ENCODE results near the gene PITRM1. TPM values are rescaled to one million over a fixed set of nuclear protein-coding genes. Genes with fewer than 3 reads are reported as not detected.

Gene PITRM1
- total and polyA plus RNA-seq, 8 donors: 68.1 to 85.6 (median 71.8) TPM

DNA sequence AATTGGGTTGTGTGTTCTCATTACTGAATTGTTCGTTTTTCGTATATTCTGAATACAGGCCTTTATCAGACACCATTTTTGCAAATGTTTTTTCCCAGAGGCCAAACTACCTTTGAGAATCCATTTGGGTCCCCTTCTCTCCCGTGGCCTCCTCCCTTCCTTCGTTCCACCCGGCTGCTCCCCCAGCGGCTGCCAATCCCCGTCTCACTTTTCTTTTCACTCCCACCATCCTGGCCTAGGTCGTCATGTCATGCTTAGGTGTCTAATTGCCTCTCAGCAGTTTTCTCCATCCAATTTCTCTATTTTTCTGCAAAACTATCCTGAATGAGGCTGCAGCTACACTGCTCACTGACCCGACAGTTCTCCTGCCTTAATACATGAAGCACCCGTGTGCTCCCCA is 17.9 kb downstream of the PITRM1 start:
- no peaks in the 10 kb centered on the region for H3K27me3 ChIP-seq
- TF ChIP-seq, protein P1, sequence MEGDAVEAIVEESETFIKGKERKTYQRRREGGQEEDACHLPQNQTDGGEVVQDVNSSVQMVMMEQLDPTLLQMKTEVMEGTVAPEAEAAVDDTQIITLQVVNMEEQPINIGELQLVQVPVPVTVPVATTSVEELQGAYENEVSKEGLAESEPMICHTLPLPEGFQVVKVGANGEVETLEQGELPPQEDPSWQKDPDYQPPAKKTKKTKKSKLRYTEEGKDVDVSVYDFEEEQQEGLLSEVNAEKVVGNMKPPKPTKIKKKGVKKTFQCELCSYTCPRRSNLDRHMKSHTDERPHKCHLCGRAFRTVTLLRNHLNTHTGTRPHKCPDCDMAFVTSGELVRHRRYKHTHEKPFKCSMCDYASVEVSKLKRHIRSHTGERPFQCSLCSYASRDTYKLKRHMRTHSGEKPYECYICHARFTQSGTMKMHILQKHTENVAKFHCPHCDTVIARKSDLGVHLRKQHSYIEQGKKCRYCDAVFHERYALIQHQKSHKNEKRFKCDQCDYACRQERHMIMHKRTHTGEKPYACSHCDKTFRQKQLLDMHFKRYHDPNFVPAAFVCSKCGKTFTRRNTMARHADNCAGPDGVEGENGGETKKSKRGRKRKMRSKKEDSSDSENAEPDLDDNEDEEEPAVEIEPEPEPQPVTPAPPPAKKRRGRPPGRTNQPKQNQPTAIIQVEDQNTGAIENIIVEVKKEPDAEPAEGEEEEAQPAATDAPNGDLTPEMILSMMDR (IDR thresholded peaks at IDR 0.05): no peak
- H3K4me1 ChIP-seq: no peaks in the 10 kb centered on the region
- H3K36me3 ChIP-seq: peaks cover 4 to 98% of the 10 kb centered on the region in 2 donors
- DNase-seq: no peak
- ATAC-seq: no peak
- H3K4me3 ChIP-seq: no peak overlapping the region
- no peak overlapping the region for H3K27ac ChIP-seq
- no peaks in the 10 kb centered on the region for H3K9me3 ChIP-seq
- intact Hi-C loops (cut with DNase I): no loop called here

DNA sequence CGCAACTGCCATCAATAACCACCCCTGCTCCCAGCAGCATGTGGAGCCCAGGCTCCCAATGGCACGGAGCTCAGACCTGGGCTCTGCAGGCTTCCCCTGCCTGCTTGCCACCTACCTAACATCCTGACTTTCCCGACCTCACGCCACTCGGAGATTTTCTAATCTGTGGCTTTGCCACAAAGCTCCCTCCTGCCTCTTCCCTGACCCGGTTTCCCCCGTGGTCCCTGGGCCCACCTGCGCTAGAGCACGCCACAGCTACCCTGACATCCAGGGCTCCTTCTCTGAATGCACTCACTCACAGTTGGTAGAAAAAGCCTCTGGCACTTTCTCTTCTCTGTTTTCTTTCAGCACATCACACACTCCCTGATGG is 20.0 kb downstream of the PITRM1 start:
- no peak overlapping the region for H3K4me3 ChIP-seq
- ATAC-seq (no peak), DNase-seq (peak in 1 of 4 donors; percentile 47)
- no peak overlapping the region for H3K27ac ChIP-seq
- H3K36me3 ChIP-seq: peaks cover 4 to 98% of the 10 kb centered on the region in 2 donors
- H3K27me3 ChIP-seq: no peaks in the 10 kb centered on the region
- intact Hi-C loops (cut with DNase I): no loop called here
- H3K9me3 ChIP-seq: no peaks in the 10 kb centered on the region
- no peaks in the 10 kb centered on the region for H3K4me1 ChIP-seq
- TF ChIP-seq, protein P1 (IDR thresholded peaks at IDR 0.05): no peak

DNA sequence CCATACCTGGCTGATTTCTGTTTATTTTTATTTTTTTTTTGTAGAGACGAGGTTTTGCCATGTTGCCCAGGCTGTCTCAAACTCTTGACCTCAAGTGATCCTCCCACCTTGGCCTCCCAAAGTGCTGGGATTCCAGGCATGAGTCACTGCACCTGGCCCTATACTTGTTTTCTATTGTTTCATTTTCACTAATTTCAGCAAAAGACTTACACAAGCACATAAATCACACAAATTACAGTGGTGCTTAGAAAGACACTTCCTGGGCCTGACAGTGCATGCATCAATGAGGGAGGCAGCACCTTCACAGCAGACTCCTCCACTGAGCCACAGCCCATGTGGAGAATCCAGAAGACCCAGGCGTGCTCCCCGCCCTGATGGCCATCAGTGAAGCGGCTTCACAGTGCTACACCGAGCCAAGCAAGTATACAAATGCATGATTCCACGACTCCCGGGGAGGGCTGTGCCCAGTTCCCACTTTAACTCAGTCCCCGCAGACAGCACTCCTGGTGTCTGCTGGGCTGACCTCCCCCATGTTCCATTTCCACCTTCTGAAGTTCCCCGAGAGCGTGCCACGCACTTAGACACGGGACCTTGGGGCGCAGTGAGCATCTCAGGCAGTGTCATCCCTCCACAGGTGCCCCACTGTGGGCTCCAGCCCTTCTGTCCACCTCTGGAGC is 20.6 kb downstream of the PITRM1 start:
- H3K27me3 ChIP-seq: no peaks in the 10 kb centered on the region
- ATAC-seq: no peak
- peaks cover 4 to 100% of the 10 kb centered on the region in 2 donors for H3K36me3 ChIP-seq
- H3K4me1 ChIP-seq: no peaks in the 10 kb centered on the region
- peak in 1 of 4 donors; percentile 52 for DNase-seq
- H3K9me3 ChIP-seq: no peaks in the 10 kb centered on the region
- H3K27ac ChIP-seq: no peak overlapping the region
- no peak overlapping the region for H3K4me3 ChIP-seq
- intact Hi-C loops (cut with DNase I): no loop called here
- TF ChIP-seq, protein P1 (IDR thresholded peaks at IDR 0.05): no peak

DNA sequence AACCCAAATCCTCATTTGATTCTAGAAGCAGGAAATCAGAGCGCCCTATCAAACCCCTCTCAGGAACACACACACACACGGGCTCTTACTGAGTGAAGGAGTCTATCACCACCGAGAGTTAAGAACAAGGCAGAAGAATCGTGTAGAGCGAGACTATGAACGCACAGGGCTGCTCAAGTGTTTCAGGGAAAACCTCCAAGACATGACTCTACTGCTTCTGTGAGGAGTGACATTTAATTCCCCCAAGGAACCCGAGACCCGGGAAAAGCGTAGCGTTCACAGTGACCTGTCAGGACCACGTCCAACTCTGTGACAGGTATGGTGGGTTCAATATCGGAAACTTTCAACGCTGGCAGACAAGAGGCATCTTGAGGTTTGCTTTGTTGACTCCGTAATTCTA is 21.6 kb downstream of the PITRM1 start:
- intact Hi-C loops (cut with DNase I): no loop called here
- Histone ChIP-seq H3K27ac (no peak overlapping the region), H3K4me3 (no peak overlapping the region), H3K9me3 (no peaks in the 10 kb centered on the region), H3K36me3 (peaks cover 4 to 100% of the 10 kb centered on the region in 2 donors), H3K27me3 (no peaks in the 10 kb centered on the region), H3K4me1 (no peaks in the 10 kb centered on the region)
- ATAC-seq (no peak), DNase-seq (no peak)
- TF ChIP-seq, protein P1 (IDR thresholded peaks at IDR 0.05): no peak

DNA sequence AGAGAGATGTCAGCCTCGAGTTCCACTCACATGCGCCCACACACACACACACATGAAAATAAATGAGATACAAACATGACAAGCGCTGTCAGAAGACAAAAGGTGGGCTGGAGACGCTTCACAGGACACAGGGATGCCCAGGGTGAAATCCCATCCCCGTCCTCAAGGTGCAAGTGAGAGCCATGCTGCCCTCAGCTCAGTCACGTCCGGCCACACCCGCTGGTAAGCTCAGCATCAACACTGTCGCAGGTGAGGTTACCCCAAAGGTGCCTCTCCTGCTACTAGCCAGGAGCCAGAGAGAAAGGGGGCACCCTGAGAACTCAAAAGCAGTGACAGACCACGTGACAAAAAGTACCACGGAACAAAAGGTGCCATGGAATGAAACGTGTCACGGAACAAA is 22.2 kb downstream of the PITRM1 start:
- Histone ChIP-seq H3K27ac (no peak overlapping the region), H3K36me3 (peaks cover 4 to 100% of the 10 kb centered on the region in 2 donors), H3K4me1 (no peaks in the 10 kb centered on the region), H3K27me3 (no peaks in the 10 kb centered on the region), H3K4me3 (no peak overlapping the region), H3K9me3 (no peaks in the 10 kb centered on the region)
- DNase-seq (no peak), ATAC-seq (no peak)
- intact Hi-C loops (cut with DNase I): no loop called here
- TF ChIP-seq, protein P1 (IDR thresholded peaks at IDR 0.05): no peak

Data from left lung (tissue), 10 donors.